Measurements from ENCODE around the gene RCVRN.

- TF ChIP-seq CTCF (IDR thresholded peaks at IDR 0.05), result no peak
- TF ChIP-seq POLR2A (IDR thresholded peaks at IDR 0.05), result no peak
Measured at GRCh38 chr17:9895923-9896322, 9.1 kb downstream of the RCVRN start.

Measured in uterus (tissue), 2 donors.